T-helper 17 cell (primary cell): ENCODE measurements around the gene ASIC2. TPM values are rescaled to one million over a fixed set of nuclear protein-coding genes. Genes with fewer than 3 reads are reported as not detected.

Experiments
- ATAC-seq: fragments of 150-1000 bp; cut with Tn5 transposase; 2 replicates; pipeline ENCODE4 v1.10.0; 2021; ENCODE audit warnings: mild to moderate bottlenecking, moderate library complexity
- DNase-seq, 3 donors: peaks; one replicate each; pipeline versions ENCODE4 v3.0.0 to v3.0.0-alpha.2; 2020 to 2021
- H3K9me3 ChIP-seq: one replicate; pipeline ENCODE4 v1.7.0; 2013; ENCODE audit warnings: low read length, mild to moderate bottlenecking; ENCODE audit not compliant: control insufficient read depth, poor library complexity, severe bottlenecking
- H3K27ac Mint-ChIP-seq: one replicate; pipeline ENCODE4 v1.8.0; 2022; ENCODE audit warnings: mild to moderate bottlenecking, moderate library complexity, mixed read lengths
- H3K27me3 Mint-ChIP-seq: one replicate; pipeline ENCODE4 v1.8.0; 2022; ENCODE audit warnings: mixed read lengths
- H3K36me3 Mint-ChIP-seq: one replicate; pipeline ENCODE4 v1.8.0; 2022; ENCODE audit warnings: low read depth, mixed read lengths
- H3K4me1 Mint-ChIP-seq: one replicate; pipeline ENCODE4 v1.8.0; 2022; ENCODE audit warnings: mild to moderate bottlenecking, mixed read lengths
- H3K4me3 Mint-ChIP-seq: one replicate; pipeline ENCODE4 v1.8.0; 2022; ENCODE audit warnings: mild to moderate bottlenecking, moderate library complexity, mixed read lengths
- total RNA-seq, 4 donors: library from RNA in 2 of 4; stranded (reverse) in 2 of 4; gene quantifications; one replicate each; pipeline ENCODE4 v1.2.3 and lab custom pipeline; 2022 to 2026

The ASIC2 gene
- total RNA-seq, 2 donors from 2014 or later, result not detected

GRCh38 chr17:33056399-33057146 is 236.5 kb downstream of the ASIC2 start:
- Mint-ChIP-seq H3K36me3 (no peaks in the 10 kb centered on the region), H3K27ac (no peak overlapping the region), H3K27me3 (peaks cover 54% of the 10 kb centered on the region), H3K4me1 (peaks cover 2% of the 10 kb centered on the region), H3K4me3 (no peak overlapping the region)
- ATAC-seq (no peak), DNase-seq (no peak)
- no peaks in the 10 kb centered on the region for H3K9me3 ChIP-seq

GRCh38 chr17:33055746-33056145 is 237.3 kb downstream of the ASIC2 start:
- Mint-ChIP-seq H3K27me3 (peaks cover 58% of the 10 kb centered on the region), H3K36me3 (no peaks in the 10 kb centered on the region), H3K4me1 (peaks cover 2% of the 10 kb centered on the region), H3K27ac (no peak overlapping the region), H3K4me3 (no peak overlapping the region)
- no peaks in the 10 kb centered on the region for H3K9me3 ChIP-seq
- DNase-seq, result no peak
- ATAC-seq, result no peak

DNA sequence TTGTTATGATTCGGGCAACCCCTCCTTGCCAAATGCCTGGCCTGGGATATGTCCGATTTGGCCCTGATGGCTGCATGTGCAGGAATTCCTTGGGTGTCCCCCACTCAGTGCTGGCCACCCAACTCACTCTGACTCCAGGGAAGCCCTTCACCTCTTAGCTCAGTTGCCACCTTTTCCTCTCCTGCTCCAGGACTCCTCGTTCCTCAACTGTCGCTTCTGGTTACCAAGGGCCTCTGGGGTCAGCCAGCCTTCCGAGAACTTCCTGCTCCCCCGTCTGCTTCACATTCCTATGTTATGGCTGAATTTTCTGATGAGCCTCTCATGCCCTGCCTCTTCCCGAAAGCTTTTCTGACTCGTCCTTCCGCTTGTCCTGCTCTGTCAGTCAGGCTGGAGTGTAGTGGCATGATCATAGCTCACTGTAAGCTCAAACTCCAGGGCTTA is 237.9 kb downstream of the ASIC2 start:
- H3K4me1 Mint-ChIP-seq, result peaks cover 2% of the 10 kb centered on the region
- H3K27ac Mint-ChIP-seq, result no peak overlapping the region
- ATAC-seq (no peak), DNase-seq (no peak)
- H3K4me3 Mint-ChIP-seq, result no peak overlapping the region
- no peaks in the 10 kb centered on the region for H3K9me3 ChIP-seq
- H3K36me3 Mint-ChIP-seq, result no peaks in the 10 kb centered on the region
- peaks cover 58% of the 10 kb centered on the region for H3K27me3 Mint-ChIP-seq

DNA sequence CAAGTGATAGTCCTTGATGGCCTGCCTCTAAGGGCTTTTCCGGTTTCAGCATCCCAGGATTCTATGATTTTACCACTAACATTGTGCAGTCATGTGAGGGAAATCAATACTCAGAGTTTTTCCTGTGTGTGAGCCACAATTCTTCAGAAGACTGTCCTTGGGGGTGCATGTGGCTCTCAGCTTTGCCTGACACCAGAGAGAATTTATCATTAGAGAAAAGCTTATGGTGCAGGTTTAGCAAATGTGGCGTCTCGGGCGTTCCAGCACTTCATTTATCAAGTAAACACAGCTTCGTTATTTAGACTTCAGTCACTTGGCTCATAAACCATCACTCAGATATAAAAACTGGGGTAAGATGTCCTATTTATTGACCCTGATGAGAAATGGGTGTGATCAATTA is 238.7 kb downstream of the ASIC2 start:
- no peak for DNase-seq
- Mint-ChIP-seq H3K4me3 (no peak overlapping the region), H3K27me3 (peaks cover 54% of the 10 kb centered on the region), H3K4me1 (peaks cover 2% of the 10 kb centered on the region), H3K27ac (no peak overlapping the region), H3K36me3 (no peaks in the 10 kb centered on the region)
- ATAC-seq, result no peak
- H3K9me3 ChIP-seq, result no peaks in the 10 kb centered on the region

- DNase-seq (no peak), ATAC-seq (no peak)
- Mint-ChIP-seq H3K27me3 (peaks cover 59% of the 10 kb centered on the region), H3K27ac (no peak overlapping the region), H3K4me1 (peaks cover 2% of the 10 kb centered on the region), H3K4me3 (no peak overlapping the region), H3K36me3 (no peaks in the 10 kb centered on the region)
- H3K9me3 ChIP-seq, result no peaks in the 10 kb centered on the region
These were observed 239.4 kb downstream of the ASIC2 start for GRCh38 chr17:33053676-33054075.

- Mint-ChIP-seq H3K4me1 (peaks cover 3% of the 10 kb centered on the region), H3K27me3 (peaks cover 61% of the 10 kb centered on the region), H3K27ac (no peak overlapping the region), H3K36me3 (no peaks in the 10 kb centered on the region), H3K4me3 (no peak overlapping the region)
- H3K9me3 ChIP-seq, result no peaks in the 10 kb centered on the region
- DNase-seq, result no peak
- no peak for ATAC-seq
These were observed 240.2 kb downstream of the ASIC2 start for GRCh38 chr17:33052856-33053255.

DNA sequence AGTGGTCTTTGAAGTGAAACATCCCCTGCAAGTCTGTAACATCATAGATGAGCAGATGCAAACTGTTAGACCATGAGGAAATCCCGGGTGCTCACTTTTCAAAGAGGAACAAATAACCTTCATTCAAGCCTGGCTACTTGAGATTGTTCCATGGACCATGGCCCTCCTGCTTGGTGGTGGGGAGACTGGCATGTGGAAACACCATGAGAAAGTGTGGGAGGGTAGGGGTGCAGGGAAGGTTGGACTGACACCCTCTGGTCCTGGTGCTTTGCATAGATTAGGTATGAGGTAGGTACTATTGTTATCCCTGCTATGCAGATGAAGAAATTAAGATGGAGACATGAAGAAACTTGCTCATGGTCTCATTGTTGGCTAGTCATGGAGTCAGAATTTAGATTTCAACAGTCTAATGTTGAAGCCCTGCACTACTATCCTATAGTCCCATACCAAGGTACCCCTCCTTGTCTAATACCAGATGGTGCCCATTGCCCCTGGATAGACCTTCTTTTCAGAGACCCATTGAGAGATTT is 242.4 kb downstream of the ASIC2 start:
- no peak for DNase-seq
- Mint-ChIP-seq H3K27me3 (peaks cover 62% of the 10 kb centered on the region), H3K4me1 (peaks cover 5% of the 10 kb centered on the region), H3K4me3 (no peak overlapping the region), H3K27ac (no peak overlapping the region), H3K36me3 (no peaks in the 10 kb centered on the region)
- H3K9me3 ChIP-seq, result no peaks in the 10 kb centered on the region
- ATAC-seq, result no peak

DNA sequence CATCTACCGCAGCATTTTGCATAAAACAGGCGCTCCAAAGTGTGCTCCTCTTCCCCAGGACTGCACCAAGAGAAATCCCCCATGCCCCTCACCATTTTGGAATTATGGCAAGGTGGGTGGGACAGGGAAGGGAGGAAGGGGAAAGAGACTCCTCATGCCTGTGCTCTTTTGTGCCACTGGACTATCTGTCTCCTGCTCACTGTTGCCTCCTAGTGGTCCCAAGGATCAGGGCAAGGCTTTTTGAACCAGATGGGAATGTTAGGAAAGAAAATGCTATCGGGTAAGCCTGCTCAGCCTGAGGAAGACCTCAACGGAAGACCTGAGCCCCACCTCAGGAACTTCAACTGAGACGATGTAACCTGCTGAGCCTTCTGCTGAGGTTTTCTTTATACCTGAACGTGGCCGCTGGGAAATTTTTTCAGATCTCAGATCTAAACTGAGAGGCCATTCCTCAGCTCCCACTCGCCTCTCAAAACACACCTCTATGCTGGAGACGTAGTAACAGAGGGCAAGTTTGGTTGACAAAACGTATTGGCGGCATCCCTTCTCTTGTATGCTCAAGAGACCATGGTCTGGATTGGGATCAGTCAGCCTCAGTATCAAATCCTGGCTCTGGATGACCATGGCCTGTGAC is 243.2 kb downstream of the ASIC2 start:
- H3K4me3 Mint-ChIP-seq, result no peak overlapping the region
- H3K27ac Mint-ChIP-seq, result no peak overlapping the region

DNA sequence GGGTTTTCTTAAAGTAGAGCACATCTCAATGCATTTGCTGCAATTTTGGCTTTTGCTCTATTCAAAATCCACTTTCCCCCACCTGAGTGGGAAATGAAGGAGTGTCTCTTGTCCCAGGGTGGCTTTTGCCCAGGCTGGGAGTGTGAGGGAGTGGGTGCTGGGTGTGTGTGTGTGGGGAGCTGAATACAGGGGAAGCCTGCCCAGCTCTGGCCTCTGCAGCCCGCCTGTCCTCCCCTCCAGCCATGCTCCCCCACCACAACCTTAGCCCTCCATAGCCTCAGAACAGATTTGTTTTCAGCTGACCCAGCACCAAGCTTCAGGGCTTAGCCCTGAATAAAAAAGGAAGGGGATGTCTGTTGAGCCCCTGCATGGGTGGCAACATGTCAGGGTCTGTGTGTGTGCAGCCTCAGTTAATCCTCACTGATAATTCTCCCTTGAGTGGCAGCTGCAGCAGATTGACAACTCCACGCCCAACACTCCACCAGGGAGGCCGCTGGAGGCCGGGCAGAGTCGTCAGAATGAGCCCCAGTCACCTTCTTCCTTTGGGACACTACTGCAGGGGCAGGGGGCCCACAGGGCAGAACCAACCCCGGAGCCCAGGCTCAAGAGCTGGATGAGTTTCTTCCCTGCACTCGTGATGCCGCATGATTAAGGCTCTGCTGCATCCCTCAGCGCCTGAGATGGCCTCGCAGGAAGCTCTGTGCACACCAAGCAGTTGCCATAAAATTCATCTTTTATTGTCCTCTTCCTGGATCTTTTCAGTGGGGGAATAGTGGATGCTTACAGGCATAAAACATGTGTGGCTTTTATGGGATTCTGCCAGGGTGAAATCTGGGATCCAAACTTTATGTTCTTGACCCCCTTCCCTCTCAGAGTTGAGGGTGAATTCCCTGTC is 246.5 kb downstream of the ASIC2 start:
- Mint-ChIP-seq H3K36me3 (no peaks in the 10 kb centered on the region), H3K4me3 (no peak overlapping the region), H3K27ac (no peak overlapping the region)

More for the DNA sequence above, 243.2 kb downstream of the ASIC2 start:
- no peaks in the 10 kb centered on the region for H3K36me3 Mint-ChIP-seq
- ATAC-seq, result no peak
- peaks cover 57% of the 10 kb centered on the region for H3K27me3 Mint-ChIP-seq
- H3K4me1 Mint-ChIP-seq, result peaks cover 3% of the 10 kb centered on the region
- no peaks in the 10 kb centered on the region for H3K9me3 ChIP-seq
- peak in 1 of 3 donors; percentile 28 for DNase-seq

DNA sequence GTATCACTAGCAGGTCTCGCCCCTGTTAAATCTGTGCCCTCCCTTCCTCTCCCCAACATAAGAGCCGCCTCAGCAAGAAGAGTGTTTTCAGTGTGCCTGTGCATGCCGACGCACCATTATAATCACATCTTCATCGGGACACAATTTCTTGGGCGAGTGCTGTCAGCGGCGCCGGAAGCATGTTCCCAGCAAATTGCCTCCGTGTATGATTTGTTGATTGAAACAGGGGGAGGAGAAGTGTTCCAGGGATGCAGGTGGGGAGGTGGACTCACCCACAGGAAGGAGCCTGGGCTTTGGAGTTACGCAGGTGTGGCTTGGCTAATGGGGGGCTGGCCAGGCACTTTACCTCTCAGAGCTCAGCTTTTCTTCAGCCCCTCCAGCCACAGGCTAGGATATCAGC is 247.9 kb downstream of the ASIC2 start:
- Mint-ChIP-seq H3K27ac (no peak overlapping the region), H3K4me1 (peaks cover 3% of the 10 kb centered on the region), H3K4me3 (no peak overlapping the region), H3K27me3 (peaks cover 60% of the 10 kb centered on the region), H3K36me3 (no peaks in the 10 kb centered on the region)
- H3K9me3 ChIP-seq, result no peaks in the 10 kb centered on the region
- DNase-seq (no peak), ATAC-seq (no peak)

More for the DNA sequence above, 246.5 kb downstream of the ASIC2 start:
- DNase-seq, result no peak
- Mint-ChIP-seq H3K4me1 (peaks cover 3% of the 10 kb centered on the region), H3K27me3 (peaks cover 56% of the 10 kb centered on the region)
- ATAC-seq, result no peak
- H3K9me3 ChIP-seq, result no peaks in the 10 kb centered on the region

GRCh38 chr17:33044771-33045170 is 248.3 kb downstream of the ASIC2 start:
- peaks cover 3% of the 10 kb centered on the region for H3K4me1 Mint-ChIP-seq
- H3K4me3 Mint-ChIP-seq, result no peak overlapping the region
- no peak for DNase-seq
- no peaks in the 10 kb centered on the region for H3K9me3 ChIP-seq
- no peak overlapping the region for H3K27ac Mint-ChIP-seq
- H3K36me3 Mint-ChIP-seq, result no peaks in the 10 kb centered on the region
- H3K27me3 Mint-ChIP-seq, result peaks cover 65% of the 10 kb centered on the region
- ATAC-seq, result no peak

GRCh38 chr17:33040461-33040860 is 252.6 kb downstream of the ASIC2 start:
- Mint-ChIP-seq H3K36me3 (peaks cover 3% of the 10 kb centered on the region), H3K4me1 (no peaks in the 10 kb centered on the region), H3K27me3 (peaks cover 80% of the 10 kb centered on the region), H3K27ac (no peak overlapping the region), H3K4me3 (no peak overlapping the region)
- no peaks in the 10 kb centered on the region for H3K9me3 ChIP-seq
- ATAC-seq (no peak), DNase-seq (no peak)

GRCh38 chr17:33039874-33040273 is 253.2 kb downstream of the ASIC2 start:
- H3K4me3 Mint-ChIP-seq, result no peak overlapping the region

More at GRCh38 chr17:33039874-33040273, 253.2 kb downstream of the ASIC2 start:
- Mint-ChIP-seq H3K4me1 (no peaks in the 10 kb centered on the region), H3K36me3 (peaks cover 3% of the 10 kb centered on the region), H3K27ac (no peak overlapping the region), H3K27me3 (peaks cover 80% of the 10 kb centered on the region)
- DNase-seq (no peak), ATAC-seq (no peak)
- H3K9me3 ChIP-seq, result no peaks in the 10 kb centered on the region
